H9 (cell line): Measurements from ENCODE around the gene MON2. TPM values are rescaled to one million over a fixed set of nuclear protein-coding genes. Genes with fewer than 3 reads are reported as not detected.

Experiments used
- DNase-seq: peaks from one replicate; pipeline ENCODE4 v3.0.0-alpha.2; 2017
- H2AFZ ChIP-seq: one replicate; pipeline ENCODE4 v1.6.1; 2013; ENCODE audit warnings: mild to moderate bottlenecking, low read length, control low read depth, moderate library complexity
- H2AK5ac ChIP-seq: 2 replicates; pipeline ENCODE4 v1.6.1; 2013; ENCODE audit warnings: low read length, control low read depth, mixed read lengths; ENCODE audit not compliant: insufficient read length
- H2BK120ac ChIP-seq: one replicate; pipeline ENCODE4 v1.6.1; 2013; ENCODE audit warnings: low read depth, mild to moderate bottlenecking, low read length, control low read depth, inconsistent platforms; ENCODE audit not compliant: poor library complexity, severe bottlenecking
- H2BK12ac ChIP-seq: 2 replicates; pipeline ENCODE4 v1.6.1; 2013; ENCODE audit warnings: low read length, control low read depth, mixed read lengths, low read depth; ENCODE audit not compliant: insufficient read length
- H2BK15ac ChIP-seq: 2 replicates; pipeline ENCODE4 v1.6.1; 2013; ENCODE audit warnings: low read depth, low read length, control low read depth
- H2BK20ac ChIP-seq: one replicate; pipeline ENCODE4 v1.6.1; 2013; ENCODE audit warnings: low read depth, mild to moderate bottlenecking, low read length, control low read depth, inconsistent platforms; ENCODE audit not compliant: poor library complexity, severe bottlenecking
- H2BK5ac ChIP-seq: 2 replicates; pipeline ENCODE4 v1.6.1; 2013; ENCODE audit warnings: low read length, control low read depth, mixed read lengths; ENCODE audit not compliant: insufficient read length
- H3K14ac ChIP-seq: 2 replicates; pipeline ENCODE4 v1.6.1; 2013; ENCODE audit warnings: low read length, control low read depth; ENCODE audit not compliant: insufficient read depth
- H3K18ac ChIP-seq: 2 replicates; pipeline ENCODE4 v1.6.1; 2013; ENCODE audit warnings: low read depth, mild to moderate bottlenecking, mixed read lengths, low read length, control low read depth; ENCODE audit not compliant: insufficient read length
- H3K23ac ChIP-seq: 2 replicates; pipeline ENCODE4 v1.6.1; 2013; ENCODE audit warnings: low read length, control low read depth, mixed read lengths, low read depth; ENCODE audit not compliant: insufficient read length
- H3K23me2 ChIP-seq: 2 replicates; pipeline ENCODE4 v1.6.1; 2013; ENCODE audit warnings: low read depth, mild to moderate bottlenecking, mixed read lengths, low read length, control low read depth; ENCODE audit not compliant: insufficient read length, poor library complexity, severe bottlenecking
- H3K27ac ChIP-seq: 2 replicates; pipeline ENCODE4 v1.5.1; 2013; ENCODE audit warnings: low read length, control low read depth, mixed read lengths, low read depth; ENCODE audit not compliant: insufficient read length
- H3K27me3 ChIP-seq: 2 replicates; pipeline ENCODE4 v1.6.1; 2013; ENCODE audit warnings: low read length, control low read depth, inconsistent platforms; ENCODE audit not compliant: insufficient read depth
- H3K4ac ChIP-seq: 2 replicates; pipeline ENCODE4 v1.6.1; 2013; ENCODE audit warnings: low read depth, mild to moderate bottlenecking, control low read depth, inconsistent platforms, low read length, moderate library complexity
- H3K4me1 ChIP-seq: 2 replicates; pipeline ENCODE4 v1.6.1; 2013; ENCODE audit warnings: low read length, control low read depth, inconsistent platforms; ENCODE audit not compliant: insufficient read depth
- H3K4me2 ChIP-seq: 2 replicates; pipeline ENCODE4 v1.6.1; 2013; ENCODE audit warnings: low read length, control low read depth, mixed read lengths; ENCODE audit not compliant: insufficient read length, insufficient read depth
- H3K56ac ChIP-seq: 2 replicates; pipeline ENCODE4 v1.6.1; 2013; ENCODE audit warnings: low read depth, mild to moderate bottlenecking, mixed read lengths, low read length, control low read depth; ENCODE audit not compliant: insufficient read length
- H3K79me1 ChIP-seq: 2 replicates; pipeline ENCODE4 v1.6.1; 2013; ENCODE audit warnings: low read depth, mild to moderate bottlenecking, moderate library complexity, low read length, control low read depth, inconsistent platforms; ENCODE audit not compliant: insufficient read depth, poor library complexity, severe bottlenecking
- H3K79me2 ChIP-seq: 2 replicates; pipeline ENCODE4 v1.6.1; 2013; ENCODE audit warnings: low read length, control low read depth, inconsistent platforms; ENCODE audit not compliant: insufficient read depth
- H3K9ac ChIP-seq: 2 replicates; pipeline ENCODE4 v1.6.1; 2013; ENCODE audit warnings: low read length, control low read depth, mixed read lengths; ENCODE audit not compliant: insufficient read length; ENCODE audit errors: extremely low read depth
- H3K9me3 ChIP-seq: one replicate; pipeline ENCODE4 v1.6.1; 2013; ENCODE audit warnings: low read depth, low read length, inconsistent platforms; ENCODE audit not compliant: control insufficient read depth
- H3T11ph ChIP-seq: one replicate; pipeline ENCODE4 v1.6.1; 2013; ENCODE audit warnings: mild to moderate bottlenecking, low read length, control low read depth, inconsistent platforms
- H4K20me1 ChIP-seq: one replicate; pipeline ENCODE4 v1.6.1; 2013; ENCODE audit not compliant: control insufficient read depth, insufficient read length, insufficient read depth
- H4K5ac ChIP-seq: 2 replicates; pipeline ENCODE4 v1.6.1; 2013; ENCODE audit warnings: low read depth, mild to moderate bottlenecking, mixed read lengths, low read length, control low read depth; ENCODE audit not compliant: insufficient read length
- H4K8ac ChIP-seq: replicated peaks from 2 replicates; pipeline ENCODE4 v1.6.1; 2013; ENCODE audit warnings: low read length, control low read depth, mixed read lengths, low read depth; ENCODE audit not compliant: insufficient read length
- H4K91ac ChIP-seq: 2 replicates; pipeline ENCODE4 v1.6.1; 2013; ENCODE audit warnings: low read depth, mild to moderate bottlenecking, moderate library complexity, mixed read lengths, low read length, control low read depth; ENCODE audit not compliant: insufficient read length
- H3K27ac Mint-ChIP-seq, 3 experiments: 2 replicates in 2 of 3; 3 replicates in 1 of 3; pipeline ENCODE4 v1.8.0; 2020 to 2021; ENCODE audit warnings: mixed read lengths in 3 of 3, mild to moderate bottlenecking in 1 of 3, moderate library complexity in 1 of 3
- H3K27me3 Mint-ChIP-seq: 2 replicates; pipeline ENCODE4 v1.8.0; 2021; ENCODE audit warnings: low read depth, mild to moderate bottlenecking, moderate library complexity, mixed read lengths
- H3K36me3 Mint-ChIP-seq, 3 experiments: 2 replicates in 2 of 3; 3 replicates in 1 of 3; pipeline ENCODE4 v1.8.0; 2020 to 2021; ENCODE audit warnings: low read depth in 3 of 3, mixed read lengths in 3 of 3; ENCODE audit not compliant: insufficient read depth in 1 of 3
- H3K4me1 Mint-ChIP-seq, 2 experiments: 2 replicates each; pipeline ENCODE4 v1.8.0; 2020; ENCODE audit warnings: mixed read lengths in 2 of 2
- H3K4me3 Mint-ChIP-seq, 2 experiments: 2 replicates in 1 of 2; 3 replicates in 1 of 2; pipeline ENCODE4 v1.8.0; 2020 to 2021; ENCODE audit warnings: mild to moderate bottlenecking in 2 of 2, mixed read lengths in 2 of 2, moderate library complexity in 1 of 2
- H3K9me3 Mint-ChIP-seq, 2 experiments: 2 replicates in 1 of 2; 3 replicates in 1 of 2; pipeline ENCODE4 v1.8.0; 2020; ENCODE audit warnings: mild to moderate bottlenecking in 2 of 2, mixed read lengths in 2 of 2, moderate library complexity in 1 of 2
- CTCF ChIP-seq: fragments of 200-600 bp; sonication (generic); conservative IDR thresholded peaks from 3 replicates; pipeline ENCODE4 v1.8.0; 2021; ENCODE audit warnings: antibody characterized with exemption, mild to moderate bottlenecking
- WGBS: extraction: QIAGEN DNeasy Blood & Tissue Kit; methylation state at CpG from one replicate; pipeline ENCODE4 v1.1.7; 2013; ENCODE audit warnings: missing lambda C conversion rate, low lambda C conversion rate, mixed read lengths; ENCODE audit not compliant: insufficient read length; ENCODE audit errors: extremely low coverage; 5-methylcytosine and 5-hydroxymethylcytosine counted together
- total RNA-seq: library from RNA; stranded (reverse); gene quantifications from 2 replicates; pipeline ENCODE4 v1.2.1, GENCODE V29; 2021

The MON2 gene
- total RNA-seq, 1 experiment from 2014 or later = 21.9 TPM

GRCh38 chr12:62601765-62602164 is 135.1 kb downstream of the MON2 start:
- Histone ChIP-seq H2AFZ (no peak overlapping the region), H3K9ac (no peak overlapping the region), H3K18ac (no peak overlapping the region), H4K20me1 (no peaks in the 10 kb centered on the region), H3K27me3 (no peaks in the 10 kb centered on the region), H2BK12ac (no peak overlapping the region), H3K4me2 (peak overlapping the region; percentile 92), H2BK15ac (no peak overlapping the region), H4K5ac (no peak overlapping the region), H3K4ac (no peak overlapping the region), H3K14ac (no peak overlapping the region), H4K91ac (no peak overlapping the region), H2BK5ac (no peak overlapping the region), H3K79me1 (no peaks in the 10 kb centered on the region), H3K4me1 (no peaks in the 10 kb centered on the region), H4K8ac (no peak overlapping the region), H2BK120ac (no peak overlapping the region), H3K23ac (no peak overlapping the region), H2BK20ac (no peak overlapping the region), H3K56ac (no peak overlapping the region), H3K79me2 (peaks cover 17% of the 10 kb centered on the region; the same call in 1 of the 2 replicates), H3K9me3 (no peaks in the 10 kb centered on the region), H2AK5ac (no peak overlapping the region), H3T11ph (no peak overlapping the region), H3K23me2 (peaks cover 15% of the 10 kb centered on the region), H3K27ac (peak overlapping the region; percentile 81)
- DNase-seq = no peak
- TF ChIP-seq CTCF = no peak
- Mint-ChIP-seq H3K36me3 (peaks cover 0 to 8% (median 0%) of the 10 kb centered on the region in 3 experiments; a peak in 3 of 7 replicates), H3K27me3 (no peaks in the 10 kb centered on the region), H3K9me3 (no peaks in the 10 kb centered on the region), H3K4me3 (peak overlapping the region; percentile 58 to 73; a peak in 3 of 5 replicates), H3K27ac (peak overlapping the region in 2 of 3 experiments; percentile 29 to 55; a peak in 2 of 7 replicates), H3K4me1 (peaks cover 43 to 46% of the 10 kb centered on the region in 2 experiments)
- WGBS = no CpG with 5 or more reads among the region's 2 CpGs
